ENCODE measurements around the gene PATE1. TPM values are rescaled to one million over a fixed set of nuclear protein-coding genes. Genes with fewer than 3 reads are reported as not detected.

PATE1 gene
- total RNA-seq, 1 experiment from 2014 or later: not detected

GRCh38 chr11:125768336-125769046 lies 22.4 kb downstream of the PATE1 start:
- no peak for TF ChIP-seq REST (IDR thresholded peaks at IDR 0.05; ENCODE audit: insufficient read depth in 1 of 2, low read depth in 2 of 2, low read length in 1 of 2)
- TF ChIP-seq SIN3A (IDR thresholded peaks at IDR 0.05; ENCODE audit: borderline replicate concordance, insufficient read depth, low read depth, low read length): no peak
- no peak for TF ChIP-seq TCF7L2 (IDR thresholded peaks at IDR 0.05; ENCODE audit: low read depth, low read length)
- TF ChIP-seq CTCF (IDR thresholded peaks at IDR 0.05): no peak
- TF ChIP-seq POLR2AphosphoS5 (IDR thresholded peaks at IDR 0.05; ENCODE audit: low read depth, low read length): no peak
- intact Hi-C loops (cut with micrococcal nuclease; ENCODE audit: unreplicated experiment) (no loop called here), in situ Hi-C loops (cut with HindIII; ENCODE audit: low pct_unique_long_range_greater_than_20kb, low sequenced_read_pairs) (no loop called here)
- Histone ChIP-seq H3K4me1 (ENCODE audit: control insufficient read depth, insufficient read depth, low read length) (no peaks in the 10 kb centered on the region), H3K27me3 (ENCODE audit: control insufficient read depth, insufficient read depth, low read length) (peaks cover 5% of the 10 kb centered on the region; the same call in 1 of the 2 replicates), H3K9me3 (ENCODE audit: control insufficient read depth, insufficient read depth, low read depth, low read length) (no peaks in the 10 kb centered on the region), H3K27ac (ENCODE audit: low read length) (no peak overlapping the region), H3K36me3 (ENCODE audit: control insufficient read depth, insufficient read depth, low read length) (no peaks in the 10 kb centered on the region), H3K4me3 (ENCODE audit: low read depth in 2 of 2, low read length in 2 of 2) (no peak overlapping the region)
- ChIA-PET CTCF (no interaction called here), POLR2A (no interaction called here)
- no TSS peak for BruUV-seq (replicated peaks)
- no peak for DNase-seq (ENCODE audit: low read depth, low spot score)
- ATAC-seq: no peak

- H3K36me3 ChIP-seq (ENCODE audit: control insufficient read depth, insufficient read depth, low read length): no peaks in the 10 kb centered on the region
- intact Hi-C loops (cut with micrococcal nuclease; ENCODE audit: unreplicated experiment) (no loop called here), in situ Hi-C loops (cut with HindIII; ENCODE audit: low pct_unique_long_range_greater_than_20kb, low sequenced_read_pairs) (no loop called here)
- no peak overlapping the region for H3K4me3 ChIP-seq (ENCODE audit: low read depth in 2 of 2, low read length in 2 of 2)
- no peaks in the 10 kb centered on the region for H3K4me1 ChIP-seq (ENCODE audit: control insufficient read depth, insufficient read depth, low read length)
- 0 out of 2 replicates have a peak, but pooled peaks cover 2% of the 10 kb centered on the region for H3K27me3 ChIP-seq (ENCODE audit: control insufficient read depth, insufficient read depth, low read length)
- ChIA-PET CTCF (no interaction called here), POLR2A (no interaction called here)
- no TSS peak for BruUV-seq (replicated peaks)
- no peak overlapping the region for H3K27ac ChIP-seq (ENCODE audit: low read length)
- DNase-seq (ENCODE audit: low read depth, low spot score) (no peak), ATAC-seq (no peak)
- no peaks in the 10 kb centered on the region for H3K9me3 ChIP-seq (ENCODE audit: control insufficient read depth, insufficient read depth, low read depth, low read length)
- TF ChIP-seq SIN3A (IDR thresholded peaks at IDR 0.05; ENCODE audit: borderline replicate concordance, insufficient read depth, low read depth, low read length) (no peak), REST (IDR thresholded peaks at IDR 0.05; ENCODE audit: insufficient read depth in 1 of 2, low read depth in 2 of 2, low read length in 1 of 2) (no peak), CTCF (IDR thresholded peaks at IDR 0.05) (no peak), POLR2AphosphoS5 (IDR thresholded peaks at IDR 0.05; ENCODE audit: low read depth, low read length) (no peak)
Measured at GRCh38 chr11:125770583-125770982, 24.5 kb downstream of the PATE1 start.
